Stimulated activated CD4-positive, alpha-beta T cell treated with anti-CD3 and anti-CD28 coated beads, Interleukin-1b, Interleukin-23, amount 100 ng/mL, for 24 hours (primary cell): ENCODE results near the gene DNAI2.
"Not testable (repeated sequence)": the region's sequence is repeated elsewhere in the genome, so short reads cannot be mapped to it uniquely, and the experiment has no call there.

ENCODE experiments used
- DNase-seq, 4 experiments: peaks; one replicate each; pipeline ENCODE4 v3.0.0-alpha.2; 2020; ENCODE audit warnings: low read depth in 4 of 4, low spot score in 1 of 4

DNAI2 gene

GRCh38 chr17:74244548-74244947 is 29.5 kb upstream of the DNAI2 start:
- DNase-seq, result no peak

GRCh38 chr17:74245145-74245831 is 28.7 kb upstream of the DNAI2 start:
- no peak for DNase-seq

GRCh38 chr17:74245871-74246270 is 28.2 kb upstream of the DNAI2 start:
- DNase-seq, result no peak

- no peak for DNase-seq
Observed at GRCh38 chr17:74249590-74250270, 24.3 kb upstream of the DNAI2 start.

- DNase-seq, result no peak
Observed at GRCh38 chr17:74250324-74250995, 23.6 kb upstream of the DNAI2 start.

GRCh38 chr17:74251051-74251450 is 23.0 kb upstream of the DNAI2 start:
- no peak for DNase-seq

- no peak for DNase-seq
Observed at GRCh38 chr17:74251569-74251968, 22.5 kb upstream of the DNAI2 start.

GRCh38 chr17:74252211-74252610 is 21.8 kb upstream of the DNAI2 start:
- DNase-seq, result no peak

GRCh38 chr17:74253036-74253435 is 21.0 kb upstream of the DNAI2 start:
- no peak for DNase-seq

- DNase-seq, result no peak
Observed at GRCh38 chr17:74257311-74257710, 16.7 kb upstream of the DNAI2 start.

- no peak for DNase-seq
Observed at GRCh38 chr17:74259667-74260524, 14.1 kb upstream of the DNAI2 start.

GRCh38 chr17:74260525-74260850 is 13.5 kb upstream of the DNAI2 start:
- no peak for DNase-seq

- DNase-seq, result no peak
Observed at GRCh38 chr17:74262601-74263000, 11.4 kb upstream of the DNAI2 start.

GRCh38 chr17:74267054-74267453 is 7.0 kb upstream of the DNAI2 start:
- DNase-seq, result not testable (repeated sequence)

- DNase-seq, result no peak
Observed at GRCh38 chr17:74267579-74267978, 6.5 kb upstream of the DNAI2 start.

GRCh38 chr17:74267987-74268499 is 6.0 kb upstream of the DNAI2 start:
- no peak for DNase-seq

GRCh38 chr17:74268558-74268957 is 5.5 kb upstream of the DNAI2 start:
- DNase-seq, result no peak

- no peak for DNase-seq
Observed at GRCh38 chr17:74270333-74270732, 3.7 kb upstream of the DNAI2 start.

GRCh38 chr17:74271281-74271680 is 2.8 kb upstream of the DNAI2 start:
- no peak for DNase-seq

- DNase-seq, result no peak
Observed at GRCh38 chr17:74271901-74272561, 2.0 kb upstream of the DNAI2 start.

GRCh38 chr17:74272731-74273201 is 1.3 kb upstream of the DNAI2 start:
- DNase-seq, result no peak
